Stimulated activated CD8-positive, alpha-beta memory T cell treated with anti-CD3 and anti-CD28 coated beads, Interleukin-7, amount 100 ng/mL, for 1 hour (primary cell): ENCODE measurements around the gene UBAP2.
"Not testable (repeated sequence)": the region's sequence is repeated elsewhere in the genome, so short reads cannot be mapped to it uniquely, and the experiment has no call there.

ENCODE experiments used
- DNase-seq, 2 donors: peaks; one replicate each; pipeline ENCODE4 v3.0.0-alpha.2; 2020; ENCODE audit warnings: low read depth in 2 of 2

Gene UBAP2

DNA sequence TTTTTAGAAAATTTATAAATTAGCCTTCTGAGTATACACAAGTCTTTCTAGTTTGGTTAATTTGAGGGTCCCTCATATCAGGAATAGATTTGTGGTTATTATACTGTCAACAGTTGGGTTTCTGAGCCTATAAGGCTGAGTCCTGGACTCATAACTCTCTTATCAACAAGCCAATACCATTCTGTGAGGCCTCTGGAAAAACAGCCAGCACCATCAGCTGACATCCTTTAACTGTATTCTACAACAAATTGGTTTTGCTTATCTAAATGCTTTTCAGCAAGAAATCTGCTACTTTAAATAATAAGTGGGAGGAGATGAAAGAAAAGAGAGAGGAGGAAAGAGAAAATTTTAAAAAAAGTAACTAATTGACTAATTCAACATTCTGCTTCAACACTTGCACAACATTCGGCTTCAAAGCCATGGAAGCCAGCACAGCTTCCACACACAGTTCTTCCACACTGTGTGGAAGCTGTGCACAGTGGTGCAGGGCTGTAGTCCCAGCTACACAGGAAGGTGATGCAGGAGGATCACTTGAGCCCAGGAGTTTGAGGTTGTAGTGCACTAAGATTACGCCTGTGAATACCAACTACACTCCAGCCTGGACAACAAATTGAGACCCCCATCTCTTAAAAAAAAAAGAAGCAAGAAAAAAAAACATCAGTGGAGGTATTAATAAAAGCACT, 84.5 kb downstream of the UBAP2 start:
- DNase-seq, result no peak

DNA sequence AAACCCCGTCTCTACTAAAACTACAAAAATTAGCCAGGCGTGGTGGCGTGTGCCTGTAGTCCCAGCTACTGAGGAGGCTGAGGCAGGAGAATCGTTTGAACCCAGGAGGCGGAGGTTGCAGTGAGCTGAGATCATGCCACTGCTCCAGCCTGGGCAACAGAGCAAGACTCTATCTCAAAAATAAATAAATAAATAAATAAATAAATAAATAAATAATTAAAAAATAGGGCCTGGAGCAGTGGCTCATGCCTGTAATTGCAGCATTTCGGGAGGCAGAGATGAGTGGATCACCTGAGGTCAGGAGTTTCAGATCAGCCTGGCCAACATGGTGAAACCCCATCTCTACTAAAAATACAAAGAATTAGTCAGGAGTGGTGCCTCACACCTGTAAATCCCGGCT, 86.2 kb downstream of the UBAP2 start:
- not testable (repeated sequence) for DNase-seq

DNA sequence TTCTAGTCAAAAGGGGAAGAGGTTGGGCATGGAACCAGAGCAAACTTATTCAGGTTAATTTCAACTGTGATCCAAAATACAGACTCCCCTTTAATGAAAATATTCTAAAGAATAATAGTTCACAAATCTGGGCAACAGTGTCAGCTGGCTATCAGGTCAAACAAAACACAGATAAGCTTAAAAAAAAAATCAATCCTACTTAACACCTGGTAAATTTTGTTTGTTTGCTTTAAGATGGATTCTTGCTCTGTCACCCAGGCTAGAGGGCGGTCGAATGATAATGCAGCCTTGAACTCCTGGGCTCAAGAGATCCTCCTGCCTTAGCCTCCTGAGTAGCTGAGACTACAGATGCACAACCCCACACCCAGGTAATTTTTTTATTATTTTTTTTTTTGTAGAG, 89.0 kb downstream of the UBAP2 start:
- DNase-seq, result no peak

DNA sequence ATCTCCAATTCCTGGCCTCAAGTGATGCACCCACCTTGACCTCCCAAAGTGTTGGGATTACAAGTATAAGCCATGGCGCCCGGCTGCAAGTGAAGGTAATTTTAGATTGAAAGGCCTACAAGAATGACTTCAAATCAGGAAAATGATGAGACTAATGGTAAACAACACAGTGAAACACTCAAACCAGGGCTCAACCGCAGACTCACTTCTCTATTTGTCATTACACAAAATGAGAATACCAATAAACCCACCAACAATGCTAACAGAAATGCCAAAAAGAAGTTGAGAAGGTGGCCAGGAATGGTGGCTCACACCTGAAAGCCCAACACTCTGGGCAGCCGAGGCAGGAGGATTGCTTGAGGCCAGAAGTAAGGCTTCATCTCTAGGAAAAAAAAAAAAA, 92.1 kb downstream of the UBAP2 start:
- no peak for DNase-seq

DNA sequence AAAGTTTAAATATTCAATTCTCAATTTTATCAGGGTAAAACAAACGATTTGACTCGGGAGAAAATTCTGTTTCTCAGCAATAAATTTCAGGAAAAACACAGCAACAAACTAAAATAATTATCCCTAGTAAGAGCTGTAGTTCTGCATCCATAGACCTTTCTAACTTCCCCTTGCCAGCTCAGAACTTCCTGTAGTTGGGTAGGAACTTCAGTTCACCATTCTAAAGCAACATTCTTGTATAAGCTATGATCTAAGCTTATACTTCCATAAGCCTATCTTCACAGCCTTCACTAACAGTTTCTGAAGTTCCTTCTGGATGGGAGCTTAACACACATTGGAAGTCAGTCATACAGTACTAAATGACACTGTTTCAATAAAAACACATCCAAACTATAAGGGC, 96.6 kb downstream of the UBAP2 start:
- no peak for DNase-seq

DNA sequence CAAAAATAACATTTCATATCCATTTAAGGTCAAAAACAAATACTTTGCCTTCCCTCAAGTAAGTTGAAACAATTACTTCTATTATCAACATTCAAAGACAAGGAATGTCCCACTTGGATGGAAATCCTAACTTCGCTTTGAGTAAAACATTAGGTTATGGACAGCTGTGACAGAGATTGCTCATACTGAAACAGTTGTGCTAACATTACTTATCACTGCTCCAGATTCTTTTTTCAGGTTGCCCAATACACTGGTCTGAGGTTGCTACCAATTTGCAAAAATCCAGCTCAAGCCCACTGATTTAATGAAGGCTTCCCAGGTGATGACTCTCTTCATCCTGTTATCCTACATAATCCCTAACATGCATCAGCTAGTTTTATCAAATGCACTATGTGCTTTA, 98.3 kb downstream of the UBAP2 start:
- no peak for DNase-seq

DNA sequence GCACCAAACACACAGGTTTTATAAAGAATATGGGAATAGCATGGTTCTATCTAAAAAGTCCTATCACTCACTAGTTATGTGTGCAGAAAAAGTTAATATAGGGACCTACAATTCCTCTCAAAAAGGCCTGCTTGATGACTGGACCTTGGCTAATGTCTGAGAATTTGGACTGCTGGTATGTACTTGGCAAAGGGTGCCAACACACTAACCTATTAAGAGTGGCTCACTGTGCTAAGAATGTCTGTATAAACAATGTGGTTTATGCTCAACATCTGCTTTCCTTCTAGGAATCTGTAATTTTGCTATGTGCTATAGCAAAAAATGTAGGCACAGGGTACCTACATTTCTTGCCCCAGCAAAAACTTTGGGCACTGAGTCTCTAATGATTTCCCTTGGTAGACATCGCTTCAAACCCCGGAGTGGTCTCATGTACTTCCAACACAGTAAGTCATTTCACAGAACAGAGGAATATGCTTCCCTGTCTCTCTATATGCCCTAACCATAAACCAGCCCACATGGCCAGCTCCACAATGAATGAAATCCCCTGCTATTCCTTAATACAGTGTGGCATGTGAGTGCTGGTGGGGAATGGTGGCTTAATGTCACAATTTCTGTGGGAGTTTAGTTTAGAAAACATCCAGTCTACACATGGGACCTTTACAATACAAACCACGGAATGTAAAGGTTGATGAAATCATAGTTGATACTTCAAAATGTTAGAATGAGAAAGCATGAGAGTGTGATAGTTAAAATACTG, 101.7 kb downstream of the UBAP2 start:
- no peak for DNase-seq

DNA sequence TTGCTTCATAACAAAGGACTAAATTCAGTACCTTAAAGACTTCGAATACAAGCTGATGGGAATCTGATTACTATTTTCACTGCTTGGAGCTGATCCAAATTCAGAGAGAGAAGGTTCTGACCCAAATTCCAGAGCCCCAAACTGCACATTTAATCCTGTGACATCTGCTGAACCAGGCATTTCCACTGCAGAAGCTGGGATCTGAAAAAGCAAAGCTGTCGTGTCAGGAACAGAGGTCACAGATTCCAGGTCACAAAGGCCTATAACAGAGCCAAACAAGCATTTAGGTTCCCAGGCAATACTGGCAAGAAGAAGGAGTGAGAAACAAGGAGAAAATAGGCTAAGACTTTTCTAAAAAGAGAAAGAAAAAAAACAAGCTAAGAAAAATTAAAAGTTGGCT, 105.3 kb downstream of the UBAP2 start:
- no peak for DNase-seq

DNA sequence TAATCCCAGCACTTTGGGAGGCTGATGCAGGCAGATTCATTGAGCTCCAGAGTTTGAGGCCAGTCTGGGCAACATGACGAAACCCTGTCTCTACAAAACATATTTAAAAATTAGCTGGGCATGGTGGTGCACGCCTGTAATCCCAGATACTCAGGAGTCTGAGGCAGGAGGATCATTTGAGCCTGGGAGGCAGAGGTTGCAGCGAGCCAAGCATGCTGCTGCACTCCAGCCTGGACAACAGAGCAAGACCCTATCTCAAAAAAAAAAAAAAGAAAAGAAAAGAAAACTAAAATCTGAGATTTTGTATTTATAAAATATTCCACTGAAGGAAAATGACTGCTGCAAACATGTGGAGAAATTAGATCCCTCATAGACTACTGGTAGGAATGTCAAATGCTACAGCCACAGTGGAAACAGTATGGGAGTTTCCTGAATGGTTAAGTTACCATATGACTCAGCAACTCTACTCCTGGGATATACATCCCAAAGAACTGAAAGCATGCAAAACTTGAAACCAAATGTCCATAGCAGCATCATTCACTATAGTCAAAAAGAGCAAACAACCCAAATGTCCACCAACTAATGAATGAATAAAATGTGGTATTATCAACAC, 106.1 kb downstream of the UBAP2 start:
- DNase-seq, result no peak

DNA sequence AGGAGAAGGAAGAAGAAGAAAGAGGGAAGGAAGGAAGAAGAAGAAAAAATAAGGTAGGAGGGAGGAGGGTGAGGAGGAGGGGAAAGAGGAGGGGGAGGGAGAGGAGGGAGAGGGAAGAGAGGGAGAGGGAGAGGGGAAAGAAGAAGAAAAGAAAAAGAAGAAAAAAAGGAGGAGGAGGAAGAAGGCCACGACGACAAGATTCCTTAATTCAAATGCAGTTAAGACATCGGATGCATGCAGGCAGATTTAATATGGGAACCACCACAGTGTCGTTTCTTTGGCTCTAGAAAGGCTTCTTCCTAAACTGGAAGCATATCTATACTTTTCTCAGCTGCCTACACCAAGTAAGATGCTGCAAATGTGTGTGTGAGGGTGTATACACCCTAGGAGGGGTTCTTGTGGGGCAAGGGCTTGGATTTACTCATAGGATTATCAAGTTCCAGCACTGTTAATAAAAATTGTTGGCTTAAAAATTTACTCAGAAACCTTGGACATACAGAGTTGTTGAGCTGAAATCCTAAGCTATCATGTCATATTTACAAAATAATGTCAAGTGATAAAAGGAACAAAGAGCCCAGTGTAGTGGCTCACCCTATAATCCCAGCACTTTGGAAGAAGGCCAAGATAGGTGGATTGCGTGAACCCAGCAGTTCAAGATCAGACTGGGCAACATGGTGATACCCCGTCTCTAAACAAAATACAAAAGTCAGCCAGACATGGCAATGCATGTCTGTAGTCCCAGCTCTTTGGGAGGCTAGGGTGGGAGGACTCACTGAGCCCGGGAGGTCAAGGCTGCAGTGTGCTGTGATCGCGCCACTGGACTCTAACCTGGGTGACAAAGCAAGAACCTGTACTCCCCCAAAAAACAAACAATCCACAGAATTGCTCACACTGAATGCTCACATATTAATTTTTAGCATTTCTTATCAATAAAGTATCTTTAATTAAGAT, 108.5 kb downstream of the UBAP2 start:
- no peak for DNase-seq

DNA sequence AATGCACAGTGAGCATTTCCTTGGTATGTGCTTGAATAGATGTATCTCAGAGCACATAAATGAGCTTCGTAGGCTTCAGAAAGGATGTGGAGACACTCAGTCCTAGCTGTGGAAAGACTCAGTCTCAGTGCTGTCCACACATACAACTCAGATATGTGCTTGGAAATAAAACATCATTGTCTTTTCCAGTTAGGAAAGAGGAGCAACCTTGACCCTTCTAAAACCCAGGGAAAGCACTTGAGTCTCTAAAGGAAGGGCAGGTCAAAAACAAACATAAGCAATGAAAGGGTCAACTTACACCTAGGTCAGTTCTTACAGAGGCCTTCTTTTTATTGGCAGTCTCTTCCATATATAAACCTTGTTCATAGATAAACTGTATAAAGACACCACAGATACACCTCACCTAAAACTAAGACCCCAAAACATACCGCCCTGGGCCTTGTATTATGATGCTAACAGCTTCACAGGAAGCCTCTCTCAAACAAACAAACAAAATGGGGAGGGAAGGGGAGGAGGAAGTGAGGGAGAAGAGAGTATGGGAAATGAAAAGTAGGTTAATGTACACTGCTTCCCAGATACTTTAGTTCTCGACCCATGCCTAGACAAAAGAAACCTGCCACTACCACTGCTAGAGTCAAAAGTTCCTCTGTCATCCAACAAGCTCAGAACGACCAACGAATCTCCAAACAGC, 114.4 kb downstream of the UBAP2 start:
- DNase-seq, result no peak

DNA sequence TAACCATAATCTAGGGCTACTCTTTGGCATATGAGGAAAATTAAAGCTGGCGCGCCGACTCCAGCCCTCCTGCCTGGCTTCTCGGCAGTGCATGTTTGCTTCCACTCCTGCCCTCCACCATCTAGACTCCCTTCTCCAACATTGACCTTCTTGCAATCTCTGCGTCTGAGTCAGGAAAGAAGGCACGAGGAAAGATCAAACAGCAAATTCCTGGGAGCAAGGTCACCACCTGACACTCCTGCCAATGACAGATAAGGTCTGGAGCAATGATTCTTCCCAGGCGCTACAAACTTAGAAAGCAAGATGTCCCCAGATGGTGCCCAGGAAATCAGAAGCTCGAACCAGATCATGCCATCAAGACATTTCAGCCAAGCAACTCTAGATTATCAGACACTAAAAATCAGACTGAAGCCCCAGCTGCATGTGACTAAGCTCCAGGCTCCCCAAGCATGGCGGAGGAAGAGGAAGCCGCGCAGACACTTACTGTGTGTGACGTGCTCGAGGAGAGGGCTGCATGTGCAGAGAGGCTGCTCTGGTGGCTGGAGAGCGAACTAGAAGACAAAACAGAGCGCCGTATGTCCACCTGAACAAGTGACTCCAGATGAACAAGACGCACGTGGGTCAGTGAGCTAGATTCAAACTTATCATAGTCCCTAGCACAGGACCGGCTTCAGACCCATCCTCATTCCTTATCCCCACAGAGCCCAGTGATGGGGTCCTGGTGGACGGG, 116.4 kb downstream of the UBAP2 start:
- no peak for DNase-seq

DNA sequence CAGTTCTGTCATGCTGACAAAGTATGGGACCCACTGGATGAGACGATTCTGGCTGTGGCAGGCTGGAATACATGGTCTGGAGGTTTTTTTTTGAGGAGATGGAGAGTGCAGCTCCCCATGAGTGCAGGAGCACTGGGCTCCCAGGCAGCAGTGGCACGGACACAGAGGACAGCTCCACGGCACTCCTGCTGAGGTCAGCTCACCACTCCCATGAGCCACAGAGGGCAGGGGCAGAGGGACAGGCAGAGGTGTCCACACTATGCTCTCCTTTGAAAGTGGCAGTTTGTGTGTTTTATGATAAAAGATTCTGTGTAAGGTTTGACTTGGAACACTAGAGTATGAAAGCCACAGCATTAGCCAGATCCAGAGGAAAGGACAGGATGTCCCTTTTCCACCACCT, 117.4 kb downstream of the UBAP2 start:
- DNase-seq, result no peak

DNA sequence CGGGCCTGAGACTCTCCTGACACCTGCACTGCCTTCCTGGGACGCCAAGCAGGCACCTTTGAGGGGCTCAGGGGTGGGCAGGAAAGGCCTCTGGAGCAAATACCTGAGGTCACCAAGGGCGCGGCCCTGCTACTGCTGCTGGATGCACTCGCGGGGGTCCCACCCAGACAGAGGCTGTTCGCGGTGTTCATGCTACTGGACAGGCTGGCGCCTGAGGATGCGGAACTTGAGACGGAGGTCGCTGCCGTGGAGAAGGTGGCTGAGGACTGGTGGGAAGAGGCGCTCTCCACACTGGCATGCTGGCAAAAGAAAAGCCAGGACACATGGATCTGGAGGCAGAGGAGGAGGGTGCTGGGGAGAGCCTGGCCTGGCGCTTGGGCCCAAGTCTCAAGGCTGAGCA, 121.0 kb downstream of the UBAP2 start:
- no peak for DNase-seq

DNA sequence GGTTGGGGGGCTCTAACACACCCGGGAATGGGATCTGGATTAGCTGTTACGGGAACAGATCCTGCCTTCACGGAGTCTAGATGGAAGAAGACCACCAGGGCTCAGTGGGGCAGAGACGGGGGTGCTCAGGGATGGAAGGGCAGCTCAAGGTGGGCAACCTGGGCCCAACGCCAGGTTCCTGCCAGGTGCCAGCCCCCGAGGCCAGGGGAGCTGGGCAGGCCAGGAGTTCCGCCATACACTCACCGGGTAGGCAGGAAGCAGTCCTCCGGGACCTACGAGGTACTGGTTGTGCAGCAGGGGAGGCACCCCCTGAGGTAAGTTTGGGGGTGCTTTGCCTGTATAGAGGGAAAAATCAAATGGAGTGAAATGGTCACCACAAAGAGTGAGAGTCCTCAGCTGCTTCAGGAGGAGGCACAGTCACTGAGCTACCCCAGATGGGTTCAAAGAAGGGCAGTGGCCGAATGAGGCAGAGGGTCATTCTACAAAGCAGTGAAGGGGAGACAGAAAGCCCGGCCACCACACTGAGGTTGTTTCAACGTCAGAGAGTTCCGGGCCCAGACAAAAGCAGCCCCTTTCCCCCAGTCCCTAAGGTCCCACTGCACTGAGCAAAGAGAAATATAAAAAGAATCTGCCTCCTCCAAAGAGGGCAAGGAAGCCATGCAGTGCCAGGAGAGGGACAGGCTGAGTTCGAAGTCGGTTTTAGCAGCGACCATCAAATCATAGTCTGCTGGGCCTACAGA, 121.8 kb downstream of the UBAP2 start:
- DNase-seq, result no peak

DNA sequence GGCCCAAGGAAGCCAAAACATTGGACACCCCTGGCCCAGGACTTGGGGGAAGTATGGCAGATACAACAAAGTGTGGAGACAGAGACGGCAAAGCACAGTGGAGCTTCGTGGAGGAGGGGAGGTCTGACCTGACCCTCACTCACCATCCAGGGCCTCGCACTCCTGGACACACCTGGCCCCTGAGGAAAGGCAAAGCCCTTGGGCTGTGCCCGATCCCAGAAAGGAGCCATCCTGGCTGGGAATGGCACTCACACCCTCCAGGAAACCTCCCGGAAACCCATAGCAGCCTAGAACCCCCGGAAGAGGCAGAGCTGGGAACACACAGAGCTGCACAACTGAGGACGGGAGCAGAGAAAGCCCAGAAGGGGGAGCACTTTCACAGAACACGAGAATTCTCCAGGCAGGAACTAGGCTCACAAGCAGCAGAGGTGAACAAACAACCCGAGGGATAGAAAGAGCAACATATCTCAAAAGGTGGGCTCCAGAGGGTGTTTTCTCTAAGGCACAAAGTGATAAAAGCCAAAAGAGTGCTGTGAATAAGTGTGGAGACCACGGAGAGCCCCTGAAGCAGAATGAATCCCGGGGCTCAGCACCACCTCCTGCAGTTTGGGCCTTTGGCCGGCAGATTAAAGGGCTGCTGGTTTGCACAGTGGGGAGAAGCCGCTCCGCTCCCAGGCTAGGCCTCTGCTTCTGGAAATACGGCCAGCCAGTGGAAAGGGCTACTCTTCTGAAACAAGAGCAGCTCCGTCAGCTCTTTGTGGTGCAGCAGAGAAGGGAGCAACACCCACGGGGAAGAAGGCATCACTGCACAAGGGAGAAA, 123.5 kb downstream of the UBAP2 start:
- no peak for DNase-seq

DNA sequence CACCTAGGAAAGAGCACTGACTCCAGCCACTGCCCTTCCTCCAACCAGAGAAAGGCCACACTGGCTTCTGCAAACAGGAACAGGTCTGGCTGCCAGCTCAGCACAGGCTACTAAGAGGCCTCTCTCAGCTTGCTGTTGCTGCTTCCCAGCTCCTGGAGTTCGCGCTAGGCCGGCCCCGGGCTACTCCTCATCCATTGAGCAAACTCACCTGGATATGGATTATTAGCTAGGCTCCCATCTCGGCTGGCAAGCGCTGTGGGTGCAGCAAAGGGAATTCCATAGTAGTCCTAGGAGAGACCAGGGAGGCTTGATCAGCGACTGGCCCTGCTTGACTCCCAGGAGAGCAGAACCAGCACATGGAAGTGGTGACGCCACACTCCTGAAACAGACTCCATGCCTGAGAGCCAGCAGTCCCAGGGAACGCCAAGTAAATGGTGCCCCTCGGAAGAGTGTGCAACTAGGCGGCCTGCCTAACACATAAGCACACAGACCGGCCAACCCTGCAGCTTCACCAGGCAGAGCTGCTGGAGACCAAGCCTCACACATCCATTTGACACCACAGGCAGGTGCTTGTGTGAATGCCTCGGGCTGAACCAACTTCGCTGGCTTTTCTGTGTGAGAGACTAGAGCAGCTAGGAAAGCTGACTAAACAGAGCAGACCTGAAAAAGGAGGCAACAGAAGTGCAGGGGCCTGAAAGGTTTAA, 124.5 kb downstream of the UBAP2 start:
- no peak for DNase-seq

DNA sequence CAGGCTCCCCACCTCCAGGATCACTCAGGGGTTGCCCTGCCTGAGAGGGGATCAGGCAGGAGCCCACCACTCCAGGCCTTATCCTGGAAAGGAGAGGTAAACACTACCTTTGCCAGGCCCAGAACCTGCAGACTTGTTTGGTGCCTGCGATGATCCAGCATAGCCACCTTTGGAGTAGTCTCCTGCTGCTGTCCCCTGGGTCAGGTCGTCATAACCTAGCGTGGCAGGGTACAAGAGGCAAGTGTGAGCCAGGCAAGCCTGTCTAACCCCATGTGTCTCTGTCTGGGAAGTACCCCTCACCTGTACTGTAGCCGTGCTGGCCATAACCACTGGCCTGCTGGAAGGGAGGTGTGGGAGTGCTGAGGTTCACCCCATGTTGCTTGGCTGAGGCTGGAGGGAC, 125.6 kb downstream of the UBAP2 start:
- no peak for DNase-seq
